Measurements from ENCODE around the gene TNRC6B.
A peak's percentile ranks its signal among the peaks of the same experiment; 100 is the strongest.

Gene TNRC6B

GRCh38 chr22:40233886-40234285 is 56.2 kb downstream of the TNRC6B start:
- TF ChIP-seq, protein P1, sequence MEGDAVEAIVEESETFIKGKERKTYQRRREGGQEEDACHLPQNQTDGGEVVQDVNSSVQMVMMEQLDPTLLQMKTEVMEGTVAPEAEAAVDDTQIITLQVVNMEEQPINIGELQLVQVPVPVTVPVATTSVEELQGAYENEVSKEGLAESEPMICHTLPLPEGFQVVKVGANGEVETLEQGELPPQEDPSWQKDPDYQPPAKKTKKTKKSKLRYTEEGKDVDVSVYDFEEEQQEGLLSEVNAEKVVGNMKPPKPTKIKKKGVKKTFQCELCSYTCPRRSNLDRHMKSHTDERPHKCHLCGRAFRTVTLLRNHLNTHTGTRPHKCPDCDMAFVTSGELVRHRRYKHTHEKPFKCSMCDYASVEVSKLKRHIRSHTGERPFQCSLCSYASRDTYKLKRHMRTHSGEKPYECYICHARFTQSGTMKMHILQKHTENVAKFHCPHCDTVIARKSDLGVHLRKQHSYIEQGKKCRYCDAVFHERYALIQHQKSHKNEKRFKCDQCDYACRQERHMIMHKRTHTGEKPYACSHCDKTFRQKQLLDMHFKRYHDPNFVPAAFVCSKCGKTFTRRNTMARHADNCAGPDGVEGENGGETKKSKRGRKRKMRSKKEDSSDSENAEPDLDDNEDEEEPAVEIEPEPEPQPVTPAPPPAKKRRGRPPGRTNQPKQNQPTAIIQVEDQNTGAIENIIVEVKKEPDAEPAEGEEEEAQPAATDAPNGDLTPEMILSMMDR (conservative IDR thresholded peaks at IDR 0.05; ENCODE audit: control insufficient read depth, insufficient read depth, low read depth, low read length), result no peak
- H3K4me3 ChIP-seq (ENCODE audit: control insufficient read depth, low read depth, low read length), result no peak overlapping the region
- DNase-seq (ENCODE audit: low read depth), result no peak

DNA sequence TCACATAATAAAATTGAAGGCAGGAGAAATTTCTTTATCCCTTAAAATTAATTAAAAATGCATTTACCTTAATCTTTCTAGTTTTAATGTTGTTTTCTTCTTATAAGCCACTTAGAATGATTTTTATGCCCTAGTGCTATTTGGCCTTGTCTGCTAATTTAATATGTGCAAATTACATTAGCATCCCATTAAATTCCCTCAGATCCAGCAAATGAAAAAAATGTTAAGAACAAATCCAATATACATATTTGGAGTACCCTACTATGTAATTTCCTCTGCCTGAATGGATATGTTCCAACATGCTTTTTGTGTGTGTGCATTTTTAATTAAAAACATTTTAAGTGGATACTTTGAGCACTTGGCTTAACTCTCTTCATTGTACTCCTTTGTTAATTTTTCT is 56.9 kb downstream of the TNRC6B start:
- no peak overlapping the region for H3K4me3 ChIP-seq (ENCODE audit: control insufficient read depth, low read depth, low read length)
- no peak for DNase-seq (ENCODE audit: low read depth)
- TF ChIP-seq, protein P1 (conservative IDR thresholded peaks at IDR 0.05; ENCODE audit: control insufficient read depth, insufficient read depth, low read depth, low read length), result no peak

GRCh38 chr22:40235308-40235707 is 57.6 kb downstream of the TNRC6B start:
- H3K4me3 ChIP-seq (ENCODE audit: control insufficient read depth, low read depth, low read length), result no peak overlapping the region
- no peak for DNase-seq (ENCODE audit: low read depth)
- TF ChIP-seq, protein P1 (conservative IDR thresholded peaks at IDR 0.05; ENCODE audit: control insufficient read depth, insufficient read depth, low read depth, low read length), result no peak

- TF ChIP-seq, protein P1 (conservative IDR thresholded peaks at IDR 0.05; ENCODE audit: control insufficient read depth, insufficient read depth, low read depth, low read length), result no peak
- no peak overlapping the region for H3K4me3 ChIP-seq (ENCODE audit: control insufficient read depth, low read depth, low read length)
- DNase-seq (ENCODE audit: low read depth), result no peak
Observed at GRCh38 chr22:40236131-40236665, 58.5 kb downstream of the TNRC6B start.

- TF ChIP-seq, protein P1 (conservative IDR thresholded peaks at IDR 0.05; ENCODE audit: control insufficient read depth, insufficient read depth, low read depth, low read length), result no peak
- DNase-seq (ENCODE audit: low read depth), result no peak
- no peak overlapping the region for H3K4me3 ChIP-seq (ENCODE audit: control insufficient read depth, low read depth, low read length)
Observed at GRCh38 chr22:40237241-40237640, 59.5 kb downstream of the TNRC6B start.

GRCh38 chr22:40237788-40238424 is 60.2 kb downstream of the TNRC6B start:
- peak; percentile 70 for DNase-seq (ENCODE audit: low read depth)
- TF ChIP-seq, protein P1 (conservative IDR thresholded peaks at IDR 0.05; ENCODE audit: control insufficient read depth, insufficient read depth, low read depth, low read length), result no peak
- no peak overlapping the region for H3K4me3 ChIP-seq (ENCODE audit: control insufficient read depth, low read depth, low read length)

Data from fibroblast of mammary gland (primary cell).